ENCODE data around the gene ACSS3. TPM values are rescaled to one million over a fixed set of nuclear protein-coding genes. Genes with fewer than 3 reads are reported as not detected.

The ACSS3 gene
- polyA plus RNA-seq, 1 of the 3 experiments (the other 2 are of a cell fraction) = 0.02 TPM

- TF ChIP-seq RCOR1 (IDR thresholded peaks at IDR 0.05; ENCODE audit: low read length) (no peak), RFX5 (IDR thresholded peaks at IDR 0.05; ENCODE audit: low read length) (no peak), MXI1 (IDR thresholded peaks at IDR 0.05; ENCODE audit: low read depth, low read length) (no peak), GATA2 (CRISPR knock-in tag; IDR thresholded peaks at IDR 0.05) (no peak), TCF12 (IDR thresholded peaks at IDR 0.05) (no peak), NRF1 (IDR thresholded peaks at IDR 0.05; ENCODE audit: low read depth, low read length) (no peak)
Measured at GRCh38 chr12:81081726-81082125, 3.8 kb downstream of the ACSS3 start (continued).

DNA sequence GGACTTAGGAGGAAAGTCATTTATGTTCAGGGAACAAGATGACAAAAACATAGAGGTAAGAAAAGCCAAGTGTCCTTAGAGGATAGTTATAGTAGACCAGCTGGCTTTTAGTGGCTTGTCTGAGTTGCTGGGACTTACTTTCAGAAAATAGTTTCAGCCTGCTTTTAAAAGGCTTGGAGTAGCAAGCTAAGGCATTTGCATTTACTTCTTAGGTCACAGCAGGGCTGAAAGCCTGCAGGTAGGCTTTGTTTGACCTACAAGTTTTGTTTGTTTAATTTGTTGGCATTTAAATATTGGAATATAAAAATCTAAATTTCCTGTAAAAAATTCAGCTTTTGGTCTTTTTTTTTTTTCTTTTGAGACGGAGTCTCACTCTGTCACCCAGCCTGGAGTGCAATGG, 5.1 kb downstream of the ACSS3 start:
- H4K20me1 ChIP-seq (ENCODE audit: insufficient read depth) = no peaks in the 10 kb centered on the region
- H3K27ac ChIP-seq (ENCODE audit: low read depth in 2 of 2, low read length in 1 of 2) = no peak overlapping the region
- ChIA-PET CTCF (no interaction called here), POLR2A (no interaction called here)
- no peaks in the 10 kb centered on the region for H3K9me3 ChIP-seq
- H3K27me3 ChIP-seq (ENCODE audit: insufficient read depth) = peaks cover 10% of the 10 kb centered on the region
- WGBS (ENCODE audit: low lambda C conversion rate) = 4% methylated on average over 1 of the region's 1 CpG
- H3K79me2 ChIP-seq (ENCODE audit: insufficient read depth) = no peaks in the 10 kb centered on the region
- no peak for TF ChIP-seq RXRA (IDR thresholded peaks at IDR 0.05; ENCODE audit: borderline replicate concordance, low read depth)
- TF ChIP-seq MXI1 (IDR thresholded peaks at IDR 0.05; ENCODE audit: low read depth, low read length) = no peak
- no peak for TF ChIP-seq RFX5 (IDR thresholded peaks at IDR 0.05; ENCODE audit: low read length)
- no peak for TF ChIP-seq SIN3A (IDR thresholded peaks at IDR 0.05; ENCODE audit: borderline replicate concordance, low read depth, low read length)
- H2AFZ ChIP-seq (ENCODE audit: low read depth) = no peak overlapping the region
- no peak for DNase-seq
- no peaks in the 10 kb centered on the region; a peak in 1 of 4 replicates for H3K4me1 ChIP-seq (ENCODE audit: control insufficient read depth in 1 of 2, insufficient read depth in 2 of 2, low read depth in 1 of 2, low read length in 1 of 2)
- H3K36me3 ChIP-seq (replicated peaks in 1 of 2; ENCODE audit: control insufficient read depth in 1 of 2, insufficient read depth in 2 of 2, low read length in 1 of 2) = no peaks in the 10 kb centered on the region
- H3K9me2 ChIP-seq = no peaks in the 10 kb centered on the region
- H3K4me3 ChIP-seq (ENCODE audit: low read depth in 2 of 2, low read length in 1 of 2) = no peak overlapping the region
- no peaks in the 10 kb centered on the region for H3F3A ChIP-seq (replicated peaks; ENCODE audit: insufficient read depth)
- no peak overlapping the region for H3K4me2 ChIP-seq
- H3K9ac ChIP-seq = no peak overlapping the region

- WGBS (ENCODE audit: low lambda C conversion rate) = 15% methylated on average over 7 of the region's 7 CpGs
- TF ChIP-seq, protein P1, sequence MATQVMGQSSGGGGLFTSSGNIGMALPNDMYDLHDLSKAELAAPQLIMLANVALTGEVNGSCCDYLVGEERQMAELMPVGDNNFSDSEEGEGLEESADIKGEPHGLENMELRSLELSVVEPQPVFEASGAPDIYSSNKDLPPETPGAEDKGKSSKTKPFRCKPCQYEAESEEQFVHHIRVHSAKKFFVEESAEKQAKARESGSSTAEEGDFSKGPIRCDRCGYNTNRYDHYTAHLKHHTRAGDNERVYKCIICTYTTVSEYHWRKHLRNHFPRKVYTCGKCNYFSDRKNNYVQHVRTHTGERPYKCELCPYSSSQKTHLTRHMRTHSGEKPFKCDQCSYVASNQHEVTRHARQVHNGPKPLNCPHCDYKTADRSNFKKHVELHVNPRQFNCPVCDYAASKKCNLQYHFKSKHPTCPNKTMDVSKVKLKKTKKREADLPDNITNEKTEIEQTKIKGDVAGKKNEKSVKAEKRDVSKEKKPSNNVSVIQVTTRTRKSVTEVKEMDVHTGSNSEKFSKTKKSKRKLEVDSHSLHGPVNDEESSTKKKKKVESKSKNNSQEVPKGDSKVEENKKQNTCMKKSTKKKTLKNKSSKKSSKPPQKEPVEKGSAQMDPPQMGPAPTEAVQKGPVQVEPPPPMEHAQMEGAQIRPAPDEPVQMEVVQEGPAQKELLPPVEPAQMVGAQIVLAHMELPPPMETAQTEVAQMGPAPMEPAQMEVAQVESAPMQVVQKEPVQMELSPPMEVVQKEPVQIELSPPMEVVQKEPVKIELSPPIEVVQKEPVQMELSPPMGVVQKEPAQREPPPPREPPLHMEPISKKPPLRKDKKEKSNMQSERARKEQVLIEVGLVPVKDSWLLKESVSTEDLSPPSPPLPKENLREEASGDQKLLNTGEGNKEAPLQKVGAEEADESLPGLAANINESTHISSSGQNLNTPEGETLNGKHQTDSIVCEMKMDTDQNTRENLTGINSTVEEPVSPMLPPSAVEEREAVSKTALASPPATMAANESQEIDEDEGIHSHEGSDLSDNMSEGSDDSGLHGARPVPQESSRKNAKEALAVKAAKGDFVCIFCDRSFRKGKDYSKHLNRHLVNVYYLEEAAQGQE (IDR thresholded peaks at IDR 0.05; ENCODE audit: low read depth, low read length) = no peak
- TF ChIP-seq GABPA (IDR thresholded peaks at IDR 0.05; ENCODE audit: low read depth) (no peak), JUND (IDR thresholded peaks at IDR 0.05) (no peak), NFIC (IDR thresholded peaks at IDR 0.05; ENCODE audit: borderline replicate concordance) (no peak)
Measured at GRCh38 chr12:81083906-81084513, 6.1 kb downstream of the ACSS3 start.

More at GRCh38 chr12:81083906-81084513, 6.1 kb downstream of the ACSS3 start:
- H3K27me3 ChIP-seq (ENCODE audit: insufficient read depth) = 0 out of 2 replicates have a peak, but pooled peaks cover under 1% of the 10 kb centered on the region
- no peaks in the 10 kb centered on the region for H3K36me3 ChIP-seq (replicated peaks in 1 of 2; ENCODE audit: control insufficient read depth in 1 of 2, insufficient read depth in 2 of 2, low read length in 1 of 2)
- no peak overlapping the region for H3K4me3 ChIP-seq (ENCODE audit: low read depth in 2 of 2, low read length in 1 of 2)
- no peak overlapping the region for H3K27ac ChIP-seq (ENCODE audit: low read depth in 2 of 2, low read length in 1 of 2)
- H2AFZ ChIP-seq (ENCODE audit: low read depth) = no peak overlapping the region
- POLR2A ChIA-PET = no interaction called here
- H3K9me2 ChIP-seq = no peaks in the 10 kb centered on the region
- no peaks in the 10 kb centered on the region for H4K20me1 ChIP-seq (ENCODE audit: insufficient read depth)
- no peak overlapping the region for H3K4me2 ChIP-seq
- H3K9me3 ChIP-seq = no peaks in the 10 kb centered on the region
- no peaks in the 10 kb centered on the region for H3K79me2 ChIP-seq (ENCODE audit: insufficient read depth)
- H3K9ac ChIP-seq = no peak overlapping the region
- CTCF ChIA-PET = no interaction called here
- H3K4me1 ChIP-seq (ENCODE audit: control insufficient read depth in 1 of 2, insufficient read depth in 2 of 2, low read depth in 1 of 2, low read length in 1 of 2) = no peaks in the 10 kb centered on the region; a peak in 1 of 4 replicates
- no peaks in the 10 kb centered on the region for H3F3A ChIP-seq (replicated peaks; ENCODE audit: insufficient read depth)
- no peak for DNase-seq
